ENCODE data around the gene C13orf46.
"Not testable (repeated sequence)": the region's sequence is repeated elsewhere in the genome, so short reads cannot be mapped to it uniquely, and the experiment has no call there.

Gene C13orf46

DNA sequence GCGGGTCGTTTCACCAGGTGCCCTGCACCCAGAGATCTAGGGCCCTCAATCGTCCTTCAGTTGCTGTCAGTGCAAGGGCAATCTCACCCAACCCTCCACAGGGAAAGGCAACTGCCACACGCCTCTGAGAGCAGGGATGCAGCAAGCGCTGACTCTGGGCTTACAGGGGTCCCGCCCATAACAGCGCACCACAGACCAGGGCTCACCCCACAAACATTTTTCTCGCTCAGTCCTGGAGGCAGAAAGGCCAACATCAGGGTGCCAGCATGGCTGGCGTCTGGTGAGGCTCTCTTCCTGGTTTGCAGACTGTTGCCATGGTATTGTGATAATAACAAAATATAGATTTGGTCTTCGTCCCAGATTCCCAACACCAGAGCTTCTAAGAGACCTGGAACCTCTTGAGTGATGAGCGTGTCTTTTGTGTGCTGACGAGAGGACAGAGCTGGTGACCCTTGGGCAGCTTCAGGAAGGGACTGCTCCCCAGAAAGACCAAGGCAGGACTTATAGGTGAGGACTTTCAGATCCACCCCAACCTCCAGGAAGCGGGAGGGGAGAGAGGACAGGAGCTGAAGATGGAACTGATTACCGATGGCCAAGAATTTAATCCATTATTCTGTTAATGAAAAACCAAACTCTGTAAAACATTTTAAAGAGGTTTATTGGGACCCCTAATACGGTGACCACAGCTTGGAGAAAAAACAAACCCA lies 51.3 kb downstream of the C13orf46 start:
- no peak overlapping the region for H3K4me3 ChIP-seq (ENCODE audit: low read length)
- TF ChIP-seq ZNF274 (IDR thresholded peaks at IDR 0.05; ENCODE audit: low read depth, low read length) = no peak

- no peak overlapping the region for H3K4me3 ChIP-seq (ENCODE audit: low read length)
- no peak for TF ChIP-seq ZNF274 (IDR thresholded peaks at IDR 0.05; ENCODE audit: low read depth, low read length)
Measured at GRCh38 chr13:113921763-113922162, 52.1 kb downstream of the C13orf46 start.

GRCh38 chr13:113920606-113921286 lies 53.1 kb downstream of the C13orf46 start:
- no peak overlapping the region for H3K4me3 ChIP-seq (ENCODE audit: low read length)
- no peak for TF ChIP-seq ZNF274 (IDR thresholded peaks at IDR 0.05; ENCODE audit: low read depth, low read length)

DNA sequence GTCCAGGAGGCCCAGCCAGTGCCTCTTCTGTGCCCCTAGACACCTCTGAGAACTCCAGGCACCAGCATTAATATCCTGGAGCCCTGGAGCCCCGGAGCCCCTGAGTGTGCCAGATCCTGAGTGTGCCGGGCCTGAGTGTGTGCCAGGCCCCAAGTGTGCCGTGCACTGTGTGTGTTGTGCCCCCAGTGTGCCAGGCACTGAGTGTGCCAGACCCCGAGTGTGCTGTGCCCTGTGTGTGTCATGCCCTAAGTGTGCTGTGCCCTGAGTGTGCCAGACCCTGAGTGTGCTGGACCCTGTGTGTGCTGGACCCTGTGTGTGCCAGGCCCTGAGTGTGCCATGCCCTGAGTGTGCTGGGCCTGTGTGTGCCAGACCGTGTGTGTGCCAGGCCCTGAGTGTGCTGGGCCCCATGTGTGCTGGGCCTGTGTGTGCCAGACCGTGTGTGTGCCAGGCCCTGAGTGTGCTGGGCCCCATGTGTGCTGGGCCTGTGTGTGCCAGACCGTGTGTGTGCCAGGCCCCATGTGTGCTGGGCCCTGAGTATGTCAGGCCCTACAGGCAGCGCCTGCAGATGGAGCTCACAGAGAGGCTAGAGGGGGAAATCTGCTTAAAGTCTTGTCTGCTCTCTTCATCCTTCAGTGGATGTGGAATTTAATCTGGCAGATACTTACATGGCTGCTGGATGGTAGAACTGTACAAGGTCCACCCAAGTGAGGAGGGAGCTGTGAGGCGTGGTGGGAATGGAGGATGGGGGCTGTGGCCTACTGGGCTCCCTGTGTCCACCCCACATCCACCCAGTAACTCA lies 53.9 kb downstream of the C13orf46 start:
- no peak overlapping the region for H3K4me3 ChIP-seq (ENCODE audit: low read length)
- TF ChIP-seq ZNF274 (IDR thresholded peaks at IDR 0.05; ENCODE audit: low read depth, low read length) = no peak

GRCh38 chr13:113918981-113919701 lies 54.7 kb downstream of the C13orf46 start:
- TF ChIP-seq ZNF274 (IDR thresholded peaks at IDR 0.05; ENCODE audit: low read depth, low read length) = no peak
- H3K4me3 ChIP-seq (ENCODE audit: low read length) = no peak overlapping the region

DNA sequence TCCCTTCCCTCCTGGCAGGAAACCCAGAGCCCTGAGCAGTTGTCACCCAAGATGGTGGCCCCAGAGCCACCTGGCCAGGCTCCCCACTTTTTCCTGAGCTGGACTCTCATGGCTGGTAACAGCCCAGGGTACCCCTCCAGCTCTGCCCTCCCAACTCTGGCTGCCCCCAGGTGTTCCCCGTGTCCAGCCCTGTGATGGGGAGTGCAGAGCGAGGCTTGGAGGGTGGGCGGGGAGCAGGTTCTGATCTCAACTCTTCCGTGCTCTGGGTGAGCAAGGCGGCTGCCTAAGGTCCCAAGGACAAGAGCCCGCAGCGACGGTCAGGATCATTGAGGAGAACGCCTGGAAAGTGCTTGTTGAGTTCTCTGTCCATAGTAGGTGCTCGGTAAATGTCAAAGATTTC lies 55.3 kb downstream of the C13orf46 start:
- TF ChIP-seq ZNF274 (IDR thresholded peaks at IDR 0.05; ENCODE audit: low read depth, low read length) = no peak

GRCh38 chr13:113917594-113918371 lies 56.1 kb downstream of the C13orf46 start:
- TF ChIP-seq ZNF274 (IDR thresholded peaks at IDR 0.05; ENCODE audit: low read depth, low read length) = no peak
- H3K4me3 ChIP-seq (ENCODE audit: low read length) = no peak overlapping the region

More for the DNA sequence above, 55.3 kb downstream of the C13orf46 start:
- no peak overlapping the region for H3K4me3 ChIP-seq (ENCODE audit: low read length)

DNA sequence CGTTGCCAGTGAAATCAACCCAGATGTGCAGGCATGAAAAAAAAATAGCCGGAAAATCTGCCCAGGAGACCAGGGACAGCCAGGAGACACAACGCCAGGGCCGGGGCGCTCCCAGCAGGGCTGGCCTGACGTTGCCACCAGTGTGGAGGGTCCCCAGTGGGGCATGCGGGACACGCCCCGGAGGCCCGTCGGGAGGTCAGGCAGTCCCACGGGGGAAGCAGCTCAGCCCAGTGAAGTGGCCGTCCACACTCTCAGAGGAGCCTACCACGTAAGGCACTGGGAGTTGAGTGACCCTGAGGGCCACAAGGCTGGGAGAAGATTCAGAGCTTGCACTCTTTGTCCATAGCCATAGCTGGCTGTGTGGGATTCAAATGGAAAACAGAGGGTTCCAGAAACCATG lies 56.8 kb downstream of the C13orf46 start:
- no peak overlapping the region for H3K4me3 ChIP-seq (ENCODE audit: low read length)
- TF ChIP-seq ZNF274 (IDR thresholded peaks at IDR 0.05; ENCODE audit: low read depth, low read length) = no peak

DNA sequence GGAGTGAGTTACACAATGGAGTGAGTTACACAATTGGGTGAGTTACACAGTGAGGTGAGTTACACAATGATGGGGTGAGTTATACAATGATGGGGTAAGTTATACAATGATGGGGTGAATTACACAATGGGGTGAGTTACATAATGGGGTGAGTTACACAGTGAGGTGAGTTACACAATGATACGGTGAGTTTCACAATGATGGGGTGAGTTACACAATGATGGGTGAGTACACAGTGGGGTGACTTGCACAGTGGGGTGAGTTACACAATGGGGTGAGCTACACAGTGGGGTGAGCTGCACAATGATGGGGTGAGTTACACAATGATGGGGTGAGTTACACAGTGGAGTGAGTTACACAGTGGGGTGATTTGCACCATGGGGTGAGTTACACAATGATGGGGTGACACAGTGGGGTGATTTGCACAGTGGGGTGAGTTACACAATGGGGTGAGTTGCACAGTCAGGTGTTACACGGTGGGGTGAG lies 57.5 kb downstream of the C13orf46 start:
- H3K4me3 ChIP-seq (ENCODE audit: low read length) = no peak overlapping the region
- no peak for TF ChIP-seq ZNF274 (IDR thresholded peaks at IDR 0.05; ENCODE audit: low read depth, low read length)

DNA sequence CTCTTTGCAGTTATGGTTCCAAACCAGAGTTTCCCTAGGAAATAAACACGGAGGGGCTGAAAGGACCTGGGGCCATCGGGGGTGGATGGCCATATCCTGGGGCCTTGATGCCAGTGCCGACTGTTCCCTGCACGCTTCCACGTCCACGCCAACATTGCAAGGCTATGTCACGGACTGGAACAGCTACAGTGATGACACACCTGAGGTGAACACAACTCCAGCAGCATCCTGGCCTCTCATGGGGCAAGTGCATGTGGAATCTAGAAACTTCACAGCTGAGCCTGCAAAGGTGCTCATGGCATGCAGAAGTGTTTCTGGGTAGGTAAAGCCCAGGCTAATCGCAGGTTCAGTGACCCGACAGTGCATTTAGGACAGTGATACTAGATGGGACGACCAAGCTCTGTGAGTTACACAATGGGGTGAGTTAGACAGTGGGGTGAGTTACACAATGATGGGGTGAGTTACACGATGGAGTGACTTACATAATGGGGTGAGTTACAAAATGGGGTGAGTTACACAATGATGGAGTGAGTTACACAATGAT lies 58.0 kb downstream of the C13orf46 start:
- no peak overlapping the region for H3K4me3 ChIP-seq (ENCODE audit: low read length)
- TF ChIP-seq ZNF274 (IDR thresholded peaks at IDR 0.05; ENCODE audit: low read depth, low read length) = no peak

GRCh38 chr13:113915012-113915763 lies 58.7 kb downstream of the C13orf46 start:
- H3K4me3 ChIP-seq (ENCODE audit: low read length) = no peak overlapping the region
- TF ChIP-seq ZNF274 (IDR thresholded peaks at IDR 0.05; ENCODE audit: low read depth, low read length) = no peak

DNA sequence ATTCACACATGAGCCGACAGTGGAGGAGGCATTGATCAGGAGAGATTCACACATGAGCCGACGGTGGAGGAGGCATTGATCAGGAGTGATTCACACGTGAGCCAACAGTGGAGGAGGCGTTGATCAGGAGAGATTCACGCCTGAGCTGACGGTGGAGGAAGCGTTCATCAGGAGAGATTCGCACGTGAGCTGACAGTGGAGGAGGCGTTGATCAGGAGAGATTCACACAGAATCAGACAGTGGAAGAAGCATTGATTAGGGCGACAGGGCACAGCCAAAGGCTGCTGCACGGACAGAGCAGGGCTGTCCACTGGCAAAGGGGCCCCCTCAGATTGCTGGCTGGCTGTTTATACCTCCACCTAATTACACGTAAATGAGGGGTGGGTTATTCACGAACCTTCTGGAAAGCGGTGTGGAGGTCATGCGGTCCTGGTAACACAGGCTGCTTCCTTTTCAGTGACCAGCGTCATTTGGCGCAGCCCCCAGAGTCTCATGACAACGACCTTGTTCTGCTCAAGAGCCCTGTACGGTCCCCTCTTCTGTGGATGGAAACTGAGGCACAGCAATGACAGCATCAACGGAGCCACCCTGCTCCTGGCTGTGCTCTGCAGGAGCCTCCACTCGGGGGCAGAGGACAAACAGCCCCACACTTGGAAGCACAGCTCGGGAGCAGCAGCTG lies 59.4 kb downstream of the C13orf46 start:
- TF ChIP-seq ZNF274 (IDR thresholded peaks at IDR 0.05; ENCODE audit: low read depth, low read length) = no peak
- no peak overlapping the region for H3K4me3 ChIP-seq (ENCODE audit: low read length)

- H3K4me3 ChIP-seq (ENCODE audit: low read length) = not testable (repeated sequence)
Measured at GRCh38 chr13:113913838-113914237, 60.0 kb downstream of the C13orf46 start.

GRCh38 chr13:113913408-113913807 lies 60.5 kb downstream of the C13orf46 start:
- not testable (repeated sequence) for H3K4me3 ChIP-seq (ENCODE audit: low read length)

Measured in GM08714 (cell line).